ENCODE measurements around the gene P2RY8.

GRCh38 chrX:1451251-1451660 lies 85.7 kb downstream of the P2RY8 start:
- TF ChIP-seq CREB1 (IDR thresholded peaks at IDR 0.05; ENCODE audit: low read depth) (no peak), EP300 (IDR thresholded peaks at IDR 0.05; ENCODE audit: borderline replicate concordance) (no peak), EGR1 (IDR thresholded peaks at IDR 0.05) (no peak), MAX (IDR thresholded peaks at IDR 0.05) (no peak), TAF1 (IDR thresholded peaks at IDR 0.05; ENCODE audit: low read depth) (no peak), NFIC (IDR thresholded peaks at IDR 0.05) (no peak), REST (IDR thresholded peaks at IDR 0.05; ENCODE audit: low read depth) (no peak), TCF12 (IDR thresholded peaks at IDR 0.05; ENCODE audit: low read depth) (no peak), TEAD4 (IDR thresholded peaks at IDR 0.05) (no peak), YY1 (IDR thresholded peaks at IDR 0.05; ENCODE audit: low read depth) (no peak), CEBPB (IDR thresholded peaks at IDR 0.05) (no peak)

All from Ishikawa (cell line).